HG03442 (cell line): ENCODE results near the gene ANKRD40.

Experiments
- ATAC-seq: cut with Tn5 transposase; IDR thresholded peaks from one replicate; pipeline ENCODE4 v1.9.1; 2021; ENCODE audit warnings: mild to moderate bottlenecking, moderate library complexity; ENCODE audit not compliant: unreplicated experiment

Gene ANKRD40

GRCh38 chr17:50656509-50656908 is 51.2 kb downstream of the ANKRD40 start:
- no peak for ATAC-seq

- ATAC-seq = no peak
These were observed 54.0 kb downstream of the ANKRD40 start for GRCh38 chr17:50653738-50654137.

GRCh38 chr17:50651661-50652060 is 56.1 kb downstream of the ANKRD40 start:
- ATAC-seq = no peak

GRCh38 chr17:50649042-50649908 is 58.4 kb downstream of the ANKRD40 start:
- no peak for ATAC-seq

GRCh38 chr17:50647187-50647586 is 60.5 kb downstream of the ANKRD40 start:
- ATAC-seq = no peak

- ATAC-seq = no peak
These were observed 61.7 kb downstream of the ANKRD40 start for GRCh38 chr17:50645748-50646682.
